Measurements from ENCODE around the gene RAPGEF5.

RAPGEF5 gene, protein sequence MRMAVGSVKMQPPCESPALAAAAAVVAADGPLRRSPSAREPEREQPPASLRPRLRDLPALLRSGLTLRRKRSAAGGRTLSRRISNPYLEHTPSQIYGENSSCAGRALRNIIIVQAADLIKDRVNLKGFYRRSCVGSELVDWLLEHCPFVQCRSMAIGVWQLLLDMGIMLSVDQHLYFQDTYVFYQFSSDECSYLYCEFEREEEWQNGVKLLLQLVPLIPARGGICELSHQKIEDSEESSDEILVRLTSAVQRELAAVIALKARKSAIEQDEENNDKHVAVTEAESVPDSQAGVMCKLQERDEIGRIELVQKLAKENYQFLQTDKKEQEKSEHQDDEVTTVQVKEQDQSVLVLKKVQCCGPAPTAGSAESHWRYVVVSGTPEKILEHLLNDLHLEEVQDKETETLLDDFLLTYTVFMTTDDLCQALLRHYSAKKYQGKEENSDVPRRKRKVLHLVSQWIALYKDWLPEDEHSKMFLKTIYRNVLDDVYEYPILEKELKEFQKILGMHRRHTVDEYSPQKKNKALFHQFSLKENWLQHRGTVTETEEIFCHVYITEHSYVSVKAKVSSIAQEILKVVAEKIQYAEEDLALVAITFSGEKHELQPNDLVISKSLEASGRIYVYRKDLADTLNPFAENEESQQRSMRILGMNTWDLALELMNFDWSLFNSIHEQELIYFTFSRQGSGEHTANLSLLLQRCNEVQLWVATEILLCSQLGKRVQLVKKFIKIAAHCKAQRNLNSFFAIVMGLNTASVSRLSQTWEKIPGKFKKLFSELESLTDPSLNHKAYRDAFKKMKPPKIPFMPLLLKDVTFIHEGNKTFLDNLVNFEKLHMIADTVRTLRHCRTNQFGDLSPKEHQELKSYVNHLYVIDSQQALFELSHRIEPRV

DNA sequence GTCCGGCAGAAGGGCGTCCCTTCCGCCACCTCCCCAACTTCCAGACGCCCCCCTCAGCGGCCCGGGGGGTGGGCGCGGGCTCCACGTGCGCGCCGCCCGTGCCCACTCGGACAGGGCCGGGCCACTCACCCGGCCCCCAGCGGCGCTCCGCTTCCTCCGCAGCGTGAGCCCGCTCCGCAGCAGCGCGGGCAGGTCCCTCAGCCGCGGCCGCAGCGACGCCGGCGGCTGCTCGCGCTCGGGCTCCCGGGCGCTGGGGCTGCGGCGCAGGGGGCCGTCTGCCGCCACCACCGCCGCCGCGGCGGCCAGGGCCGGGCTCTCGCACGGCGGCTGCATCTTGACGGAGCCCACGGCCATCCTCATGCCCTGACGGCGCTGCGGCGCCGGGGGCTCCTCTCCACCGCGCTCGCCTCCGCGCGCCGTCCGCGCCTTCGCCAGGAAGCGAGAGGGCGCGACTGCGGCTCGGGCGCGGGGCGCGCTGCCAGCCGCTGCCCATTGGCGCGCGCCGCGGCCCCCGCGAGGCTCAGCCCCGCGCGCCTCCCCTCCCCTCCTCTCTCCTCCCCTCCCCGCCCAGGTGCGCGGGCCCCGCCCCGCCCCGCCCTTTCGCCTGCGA is at the start of gene RAPGEF5:
RAPGEF5 (minus strand) TSS at position 454 of the 610 bp plus-strand sequence; CDS start at position 360, 94 bp downstream.
- peak within 1 kb of the TSS; percentile 77 for H3K4me3 ChIP-seq (ENCODE audit: low read length)
- peak within 1 kb of the TSS; percentile 60; the same call in 1 of the 2 replicates for H3K9ac ChIP-seq (ENCODE audit: low read depth, low read length)
- no peaks in the 10 kb centered on the region for H3K36me3 ChIP-seq (ENCODE audit: insufficient read depth, low read depth, low read length)
- H3K4me1 ChIP-seq (ENCODE audit: insufficient read depth, low read length) = peaks cover 20% of the 10 kb centered on the region
- H3K27me3 ChIP-seq (ENCODE audit: insufficient read depth, low read length) = peaks cover 30% of the 10 kb centered on the region
- H3K27ac ChIP-seq (ENCODE audit: low read length) = no peak within 1 kb of the TSS
- H3K9me3 ChIP-seq (ENCODE audit: insufficient read depth, low read depth, low read length) = no peaks in the 10 kb centered on the region; the same call in 1 of the 2 replicates

DNA sequence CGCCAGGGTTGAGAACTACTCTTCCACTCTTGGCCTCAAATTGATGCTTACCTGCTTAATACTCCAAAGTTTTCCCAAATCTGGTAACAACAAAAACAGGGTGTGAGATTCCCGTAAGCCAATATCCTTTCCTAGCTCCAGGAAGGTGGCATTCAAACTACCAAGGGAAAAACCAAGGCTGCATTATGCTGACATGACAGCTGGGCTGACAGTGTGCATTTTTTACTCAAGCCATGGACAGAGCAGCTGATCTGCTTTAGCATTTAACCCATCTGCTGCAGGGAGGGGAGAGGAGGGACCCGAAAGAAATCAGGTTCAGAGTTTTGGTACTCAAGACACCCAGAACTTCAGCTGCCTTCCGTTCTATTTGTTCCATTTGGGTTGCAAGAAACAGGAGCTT is 49.8 kb upstream of the RAPGEF5 start:
- H3K4me3 ChIP-seq (ENCODE audit: low read length) = no peak overlapping the region
- H3K9ac ChIP-seq (ENCODE audit: low read depth, low read length) = no peak overlapping the region
- no peak overlapping the region for H3K27ac ChIP-seq (ENCODE audit: low read length)
- H3K27me3 ChIP-seq (ENCODE audit: insufficient read depth, low read length) = no peaks in the 10 kb centered on the region
- H3K9me3 ChIP-seq (ENCODE audit: insufficient read depth, low read depth, low read length) = no peaks in the 10 kb centered on the region
- peaks cover 3% of the 10 kb centered on the region for H3K4me1 ChIP-seq (ENCODE audit: insufficient read depth, low read length)
- H3K36me3 ChIP-seq (ENCODE audit: insufficient read depth, low read depth, low read length) = no peaks in the 10 kb centered on the region

DNA sequence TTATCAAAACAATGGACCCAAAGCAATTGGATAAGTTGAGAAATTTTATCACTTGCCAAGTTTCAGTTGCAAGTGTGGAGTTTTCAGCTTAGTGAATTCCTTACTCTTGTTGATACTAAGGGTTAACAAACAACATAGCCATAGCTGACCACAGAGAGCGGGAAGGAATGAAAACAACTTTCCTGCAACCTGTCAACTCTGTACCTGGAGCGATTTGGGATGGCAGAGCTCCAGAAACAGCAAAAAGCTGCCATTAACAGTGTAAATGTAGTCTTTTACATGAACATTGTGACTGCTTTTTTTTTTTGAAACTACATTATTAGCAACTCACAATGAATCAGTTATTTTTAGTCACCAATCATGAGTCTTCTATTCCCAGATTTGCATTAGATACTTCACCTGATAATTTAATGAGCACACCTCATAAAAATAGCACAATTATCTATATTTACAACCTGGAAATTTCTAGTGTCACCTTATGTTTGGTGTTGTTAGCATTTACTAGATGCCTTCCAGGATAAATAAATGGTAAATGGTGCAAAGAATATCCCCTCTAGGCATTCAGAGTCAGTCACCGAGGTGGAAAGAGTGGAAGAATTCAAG is 47.6 kb upstream of the RAPGEF5 start:
- Histone ChIP-seq H3K9me3 (ENCODE audit: insufficient read depth, low read depth, low read length) (no peaks in the 10 kb centered on the region), H3K4me1 (ENCODE audit: insufficient read depth, low read length) (no peaks in the 10 kb centered on the region), H3K4me3 (ENCODE audit: low read length) (no peak overlapping the region), H3K9ac (ENCODE audit: low read depth, low read length) (no peak overlapping the region), H3K27ac (ENCODE audit: low read length) (no peak overlapping the region), H3K27me3 (ENCODE audit: insufficient read depth, low read length) (no peaks in the 10 kb centered on the region), H3K36me3 (ENCODE audit: insufficient read depth, low read depth, low read length) (no peaks in the 10 kb centered on the region)

DNA sequence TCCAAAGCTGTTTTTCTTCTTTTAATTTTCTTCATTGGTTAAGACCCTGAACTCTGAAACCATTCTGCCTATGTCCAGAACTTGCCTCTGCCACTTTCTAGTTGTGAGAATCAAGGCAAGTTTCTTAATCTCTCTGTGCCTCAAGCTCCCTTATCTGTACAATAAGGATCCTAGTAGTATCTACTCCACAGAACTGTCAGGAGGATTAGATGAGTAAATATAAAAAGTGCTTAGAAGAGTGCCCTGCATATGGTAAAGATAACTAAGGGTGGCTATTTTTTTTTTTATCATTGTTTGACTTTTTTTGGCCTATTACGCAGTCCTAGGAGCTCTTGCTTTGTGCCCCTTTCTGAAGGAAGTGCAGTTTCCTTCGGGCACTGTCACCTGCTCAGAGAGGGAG is 46.4 kb upstream of the RAPGEF5 start:
- Histone ChIP-seq H3K4me3 (ENCODE audit: low read length) (no peak overlapping the region), H3K27ac (ENCODE audit: low read length) (no peak overlapping the region), H3K36me3 (ENCODE audit: insufficient read depth, low read depth, low read length) (no peaks in the 10 kb centered on the region), H3K27me3 (ENCODE audit: insufficient read depth, low read length) (no peaks in the 10 kb centered on the region), H3K4me1 (ENCODE audit: insufficient read depth, low read length) (no peaks in the 10 kb centered on the region), H3K9me3 (ENCODE audit: insufficient read depth, low read depth, low read length) (no peaks in the 10 kb centered on the region), H3K9ac (ENCODE audit: low read depth, low read length) (no peak overlapping the region)

DNA sequence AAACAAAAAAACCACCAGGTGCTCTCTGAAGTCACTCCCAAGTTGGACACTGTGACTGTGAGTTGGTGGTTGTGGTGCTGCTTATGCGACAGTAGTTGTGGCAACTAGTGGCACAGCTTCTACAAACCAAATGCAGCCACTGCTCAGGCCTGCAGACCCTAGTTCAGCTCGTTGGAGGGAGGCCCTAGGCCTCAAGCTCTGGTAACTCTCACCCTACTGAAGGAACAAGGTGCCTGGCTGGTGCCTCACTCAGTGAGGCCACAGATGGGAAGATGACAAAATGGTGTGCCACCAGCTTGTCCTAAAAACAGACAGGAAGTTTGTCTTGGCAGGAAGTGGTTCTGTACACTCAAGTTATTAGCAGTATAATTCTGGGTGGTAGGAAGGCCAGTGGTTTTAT is 45.3 kb upstream of the RAPGEF5 start:
- Histone ChIP-seq H3K27ac (ENCODE audit: low read length) (no peak overlapping the region), H3K36me3 (ENCODE audit: insufficient read depth, low read depth, low read length) (no peaks in the 10 kb centered on the region), H3K9ac (ENCODE audit: low read depth, low read length) (no peak overlapping the region), H3K27me3 (ENCODE audit: insufficient read depth, low read length) (no peaks in the 10 kb centered on the region), H3K4me3 (ENCODE audit: low read length) (no peak overlapping the region), H3K9me3 (ENCODE audit: insufficient read depth, low read depth, low read length) (no peaks in the 10 kb centered on the region), H3K4me1 (ENCODE audit: insufficient read depth, low read length) (no peaks in the 10 kb centered on the region)

DNA sequence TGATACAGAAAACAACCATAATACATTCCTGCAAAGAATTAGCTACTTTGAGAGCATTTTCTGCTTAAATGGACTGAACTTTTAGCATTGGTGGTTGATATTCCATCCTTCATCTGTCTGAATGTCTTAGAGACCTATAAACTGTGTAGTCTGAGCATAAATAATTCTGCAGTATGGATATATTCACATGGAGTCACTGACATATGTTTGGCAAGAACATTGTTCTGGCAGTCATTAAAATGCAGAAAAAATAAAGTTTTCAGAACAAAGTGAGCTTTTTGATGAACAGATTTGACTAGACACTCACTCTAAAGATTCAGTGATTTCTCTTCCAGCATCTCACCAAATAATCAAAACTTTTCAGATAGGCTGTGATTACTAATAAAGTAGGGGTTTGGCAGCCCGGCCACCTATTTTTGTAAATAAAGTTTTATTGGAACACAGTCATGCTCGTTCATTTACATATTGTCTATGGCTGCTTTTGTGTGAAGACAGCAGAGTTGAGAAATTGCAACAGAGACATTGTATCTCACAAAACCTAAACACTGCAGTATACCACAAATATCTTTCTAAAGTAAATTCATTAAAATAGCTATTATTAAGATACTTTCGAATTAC is 44.1 kb upstream of the RAPGEF5 start:
- no peaks in the 10 kb centered on the region for H3K36me3 ChIP-seq (ENCODE audit: insufficient read depth, low read depth, low read length)
- no peak overlapping the region for H3K4me3 ChIP-seq (ENCODE audit: low read length)
- no peaks in the 10 kb centered on the region for H3K9me3 ChIP-seq (ENCODE audit: insufficient read depth, low read depth, low read length)
- no peak overlapping the region for H3K9ac ChIP-seq (ENCODE audit: low read depth, low read length)
- H3K27ac ChIP-seq (ENCODE audit: low read length) = no peak overlapping the region
- no peaks in the 10 kb centered on the region for H3K4me1 ChIP-seq (ENCODE audit: insufficient read depth, low read length)
- no peaks in the 10 kb centered on the region for H3K27me3 ChIP-seq (ENCODE audit: insufficient read depth, low read length)

DNA sequence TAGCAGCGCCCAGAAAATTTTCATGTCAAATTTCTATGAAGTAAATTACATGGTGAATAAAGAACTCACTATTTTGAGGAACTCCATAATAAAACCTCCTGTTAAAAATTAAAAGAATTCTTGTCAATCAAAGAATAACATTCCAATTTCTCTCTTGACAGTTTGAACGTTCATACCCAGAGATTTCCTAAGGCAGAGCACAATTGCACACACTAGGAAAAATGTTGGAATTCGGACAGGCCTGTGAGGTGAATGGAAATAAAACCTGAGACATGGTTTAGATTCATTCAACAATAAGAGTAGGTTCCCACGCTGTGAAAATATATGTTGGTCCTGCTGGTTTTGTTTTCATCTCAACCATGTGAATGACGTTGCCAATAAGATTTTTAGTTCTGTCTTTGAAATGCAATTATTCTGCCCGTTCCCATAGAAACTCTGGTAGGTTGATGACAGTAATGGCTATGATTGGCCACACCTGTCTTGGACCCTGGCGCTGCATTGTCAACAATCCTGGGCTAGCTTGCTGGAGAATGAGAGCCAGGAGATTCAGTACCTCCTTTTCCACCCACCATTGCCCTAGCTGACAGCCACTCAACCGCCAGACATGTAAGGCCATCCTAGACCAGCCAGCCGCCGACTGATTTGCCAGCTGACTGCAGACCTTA is 43.3 kb upstream of the RAPGEF5 start:
- no peaks in the 10 kb centered on the region for H3K36me3 ChIP-seq (ENCODE audit: insufficient read depth, low read depth, low read length)
- no peak overlapping the region for H3K4me3 ChIP-seq (ENCODE audit: low read length)
- H3K9ac ChIP-seq (ENCODE audit: low read depth, low read length) = no peak overlapping the region
- H3K27ac ChIP-seq (ENCODE audit: low read length) = no peak overlapping the region
- no peaks in the 10 kb centered on the region for H3K9me3 ChIP-seq (ENCODE audit: insufficient read depth, low read depth, low read length)
- H3K4me1 ChIP-seq (ENCODE audit: insufficient read depth, low read length) = no peaks in the 10 kb centered on the region
- no peaks in the 10 kb centered on the region for H3K27me3 ChIP-seq (ENCODE audit: insufficient read depth, low read length)

DNA sequence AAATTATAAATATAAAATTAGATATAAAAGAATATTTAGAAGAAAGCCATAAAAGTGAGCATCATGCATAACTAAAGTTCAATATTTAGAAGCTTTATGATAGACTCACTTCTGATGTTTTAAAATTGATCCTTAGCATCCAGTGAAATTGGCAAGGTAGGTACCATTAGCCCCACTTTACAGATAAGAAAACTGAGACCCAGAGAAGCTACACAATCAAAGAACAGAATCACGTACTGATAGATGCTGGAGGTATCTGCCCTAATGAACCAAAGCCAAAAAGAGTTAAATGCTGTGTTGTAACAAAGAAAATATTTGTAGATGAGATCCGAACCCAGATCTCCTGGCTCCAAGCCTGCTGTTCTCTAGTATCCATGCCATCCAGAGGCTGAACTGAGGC is 42.6 kb upstream of the RAPGEF5 start:
- no peaks in the 10 kb centered on the region for H3K4me1 ChIP-seq (ENCODE audit: insufficient read depth, low read length)
- no peaks in the 10 kb centered on the region for H3K36me3 ChIP-seq (ENCODE audit: insufficient read depth, low read depth, low read length)
- H3K27ac ChIP-seq (ENCODE audit: low read length) = no peak overlapping the region
- no peaks in the 10 kb centered on the region for H3K27me3 ChIP-seq (ENCODE audit: insufficient read depth, low read length)
- H3K9ac ChIP-seq (ENCODE audit: low read depth, low read length) = no peak overlapping the region
- H3K4me3 ChIP-seq (ENCODE audit: low read length) = no peak overlapping the region
- no peaks in the 10 kb centered on the region for H3K9me3 ChIP-seq (ENCODE audit: insufficient read depth, low read depth, low read length)

DNA sequence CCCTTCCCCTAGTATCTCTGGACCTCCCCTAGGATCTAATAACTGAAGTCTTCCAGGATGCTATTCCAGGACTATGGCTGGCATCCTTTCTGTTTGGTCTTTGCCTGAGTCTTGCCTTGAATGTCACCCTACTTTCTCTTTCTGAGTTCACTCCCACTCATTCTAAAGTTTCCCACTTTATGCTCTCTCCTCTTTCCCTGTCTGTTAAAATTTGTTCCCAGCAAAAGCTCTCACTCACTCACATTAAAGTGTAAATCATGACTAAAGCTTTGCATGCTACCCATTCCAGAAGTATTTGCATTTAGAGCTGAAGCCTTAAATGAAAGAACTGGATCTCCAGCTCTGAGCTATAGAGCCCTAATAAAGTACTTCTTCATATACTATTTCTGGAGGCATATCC is 42.1 kb upstream of the RAPGEF5 start:
- Histone ChIP-seq H3K4me3 (ENCODE audit: low read length) (no peak overlapping the region), H3K4me1 (ENCODE audit: insufficient read depth, low read length) (no peaks in the 10 kb centered on the region), H3K9ac (ENCODE audit: low read depth, low read length) (no peak overlapping the region), H3K36me3 (ENCODE audit: insufficient read depth, low read depth, low read length) (no peaks in the 10 kb centered on the region), H3K9me3 (ENCODE audit: insufficient read depth, low read depth, low read length) (no peaks in the 10 kb centered on the region), H3K27me3 (ENCODE audit: insufficient read depth, low read length) (no peaks in the 10 kb centered on the region), H3K27ac (ENCODE audit: low read length) (no peak overlapping the region)

DNA sequence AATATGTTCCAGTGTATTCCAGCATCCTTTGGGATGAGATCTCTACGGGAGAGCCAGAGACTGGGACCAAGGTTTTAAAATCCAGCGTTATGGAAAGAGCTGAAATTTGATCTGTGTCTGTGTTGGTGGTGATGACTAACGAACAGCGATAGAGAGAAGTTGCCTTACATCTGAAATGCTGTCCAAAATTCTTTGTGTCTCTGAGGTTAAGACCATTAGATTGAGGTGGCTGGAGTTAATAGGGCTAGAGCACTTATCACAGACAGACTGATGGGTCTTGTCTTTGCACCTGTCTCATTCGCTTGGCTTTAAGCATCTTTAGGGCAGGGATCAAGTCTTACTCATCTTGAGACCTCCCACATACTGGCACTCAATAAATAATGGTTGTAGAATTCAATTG is 41.0 kb upstream of the RAPGEF5 start:
- Histone ChIP-seq H3K4me3 (ENCODE audit: low read length) (no peak overlapping the region), H3K4me1 (ENCODE audit: insufficient read depth, low read length) (no peaks in the 10 kb centered on the region), H3K36me3 (ENCODE audit: insufficient read depth, low read depth, low read length) (no peaks in the 10 kb centered on the region), H3K27me3 (ENCODE audit: insufficient read depth, low read length) (no peaks in the 10 kb centered on the region), H3K9ac (ENCODE audit: low read depth, low read length) (no peak overlapping the region), H3K9me3 (ENCODE audit: insufficient read depth, low read depth, low read length) (no peaks in the 10 kb centered on the region), H3K27ac (ENCODE audit: low read length) (no peak overlapping the region)

DNA sequence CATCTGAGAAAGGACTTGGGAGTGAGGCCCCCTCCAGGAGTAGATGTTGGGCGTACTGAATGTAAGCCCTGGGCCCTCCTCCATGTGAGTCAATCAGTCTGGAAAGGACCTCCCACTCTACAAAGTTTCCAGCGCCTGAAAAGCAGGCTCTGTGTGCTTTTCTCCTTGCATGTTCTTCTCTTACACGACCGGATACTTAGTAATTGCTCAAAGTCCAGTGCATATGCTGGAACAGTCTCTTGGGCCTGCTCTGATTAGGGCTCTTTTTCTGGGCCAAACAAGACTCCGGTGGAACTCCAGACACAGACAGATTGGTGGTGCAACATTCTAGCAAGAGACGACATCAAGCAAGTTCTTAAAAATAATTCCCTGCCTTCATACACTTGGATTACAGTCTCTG is 38.3 kb upstream of the RAPGEF5 start:
- no peaks in the 10 kb centered on the region for H3K9me3 ChIP-seq (ENCODE audit: insufficient read depth, low read depth, low read length)
- H3K36me3 ChIP-seq (ENCODE audit: insufficient read depth, low read depth, low read length) = no peaks in the 10 kb centered on the region
- H3K27me3 ChIP-seq (ENCODE audit: insufficient read depth, low read length) = no peaks in the 10 kb centered on the region
- H3K9ac ChIP-seq (ENCODE audit: low read depth, low read length) = no peak overlapping the region
- H3K27ac ChIP-seq (ENCODE audit: low read length) = no peak overlapping the region
- no peak overlapping the region for H3K4me3 ChIP-seq (ENCODE audit: low read length)
- H3K4me1 ChIP-seq (ENCODE audit: insufficient read depth, low read length) = peaks cover 10% of the 10 kb centered on the region
